Skeletal muscle cell (primary cell): ENCODE results near the gene NBPF9.
A peak's percentile ranks its signal among the peaks of the same experiment; 100 is the strongest.
"Not testable (repeated sequence)": the region's sequence is repeated elsewhere in the genome, so short reads cannot be mapped to it uniquely, and the experiment has no call there.

Source experiments
- DNase-seq: peaks from one replicate; pipeline ENCODE4 v3.0.0-alpha.2; 2010; ENCODE audit warnings: low read depth
- H3K4me3 ChIP-seq: 2 replicates; pipeline ENCODE4 v1.5.1; 2011; ENCODE audit warnings: low read depth, mild to moderate bottlenecking, control low read depth, low read length, moderate library complexity

The NBPF9 gene

DNA sequence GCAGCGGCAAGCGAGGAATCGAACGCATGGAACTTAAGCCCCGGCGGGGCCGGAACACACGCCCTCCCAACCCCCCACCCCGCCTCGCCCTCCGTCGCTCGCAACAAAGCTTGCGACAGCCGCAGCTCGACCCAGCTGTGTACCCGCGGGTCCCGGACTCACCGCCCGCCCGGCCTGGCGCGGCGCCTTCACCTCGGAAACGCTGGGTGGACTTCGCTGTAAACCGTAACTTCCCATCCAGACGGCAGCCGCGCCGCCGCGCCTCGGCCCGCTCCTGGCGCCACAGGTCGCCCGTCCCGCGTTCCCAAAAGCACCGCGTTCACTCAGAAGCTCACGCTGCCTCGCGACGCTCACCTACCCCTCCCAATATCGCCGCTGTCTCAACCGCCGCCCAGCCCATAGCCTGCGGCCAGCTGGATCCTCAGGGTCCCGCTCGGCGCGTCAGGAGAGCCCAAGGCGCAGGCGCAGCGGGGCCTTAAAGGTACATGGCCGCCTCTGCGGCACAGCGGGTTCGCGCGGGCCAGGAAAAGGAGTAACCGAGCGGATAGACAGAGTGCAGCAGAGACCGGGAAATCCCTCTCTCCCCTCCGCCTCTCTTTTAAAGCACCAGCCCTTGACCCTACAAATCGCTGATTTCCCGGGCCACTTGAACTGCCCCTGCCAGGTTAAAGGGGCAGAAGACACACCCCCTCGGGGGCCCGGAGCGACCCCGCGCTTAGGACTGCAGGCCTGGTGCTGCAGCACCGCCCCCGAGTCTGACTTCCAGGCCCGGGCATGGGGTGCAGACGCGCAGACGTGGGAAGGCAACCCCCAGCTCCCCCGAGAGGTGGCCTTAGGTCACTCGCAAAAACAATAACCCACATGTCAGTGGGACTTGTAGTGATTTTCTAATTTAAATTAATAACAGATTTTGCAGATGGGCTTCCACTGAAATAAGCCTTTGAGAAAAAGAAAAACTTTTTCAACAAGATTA, at the start of gene NBPF9:
NBPF9 (minus strand) TSS at position 443 of the 973 bp plus-strand sequence. CDS start 21,412 bp downstream, outside the sequence.
- peak within 1 kb of the TSS; percentile 37 for H3K4me3 ChIP-seq
- DNase-seq, result not testable (repeated sequence)

DNA sequence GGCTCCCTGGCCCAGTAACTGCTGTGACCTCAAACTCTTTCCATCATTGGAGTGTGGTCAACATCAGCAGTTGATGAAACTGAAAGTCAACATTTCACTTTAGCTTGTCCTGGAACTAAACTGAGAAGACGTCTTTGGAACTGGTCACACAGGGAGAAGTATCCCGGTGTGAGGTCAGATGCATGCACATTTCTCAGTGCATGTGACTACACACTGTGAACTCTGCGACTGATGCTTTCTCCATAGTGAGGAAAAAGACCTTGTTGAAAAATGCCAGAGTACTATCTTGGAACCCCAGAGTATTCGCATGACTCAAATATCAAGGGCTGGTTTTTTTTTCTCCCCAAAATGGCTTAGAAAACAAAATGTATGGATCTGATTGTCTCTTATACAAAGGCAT, 46.6 kb upstream of the NBPF9 start:
- DNase-seq, result not testable (repeated sequence)

DNA sequence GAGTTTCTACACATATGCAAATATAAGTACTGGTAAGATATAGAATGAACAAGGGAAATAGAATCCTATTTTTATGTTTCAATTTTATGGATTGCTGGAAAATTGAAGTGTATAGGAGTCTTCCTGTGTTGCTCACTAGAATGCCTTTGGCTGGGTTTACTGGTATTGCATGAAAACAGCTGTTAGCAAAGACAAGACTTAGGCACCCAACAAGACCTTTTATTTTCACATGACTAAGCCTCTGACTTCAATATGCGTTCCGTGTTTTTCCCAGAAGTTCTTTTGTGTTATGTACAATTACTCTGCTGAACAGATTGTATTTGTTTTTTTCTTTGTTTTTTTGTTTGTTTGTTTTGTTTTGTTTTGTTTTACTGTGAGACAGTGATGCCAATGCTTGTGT, 34.2 kb upstream of the NBPF9 start:
- not testable (repeated sequence) for DNase-seq, H3K4me3 ChIP-seq

More for the DNA sequence above, 46.6 kb upstream of the NBPF9 start:
- H3K4me3 ChIP-seq, result not testable (repeated sequence)

DNA sequence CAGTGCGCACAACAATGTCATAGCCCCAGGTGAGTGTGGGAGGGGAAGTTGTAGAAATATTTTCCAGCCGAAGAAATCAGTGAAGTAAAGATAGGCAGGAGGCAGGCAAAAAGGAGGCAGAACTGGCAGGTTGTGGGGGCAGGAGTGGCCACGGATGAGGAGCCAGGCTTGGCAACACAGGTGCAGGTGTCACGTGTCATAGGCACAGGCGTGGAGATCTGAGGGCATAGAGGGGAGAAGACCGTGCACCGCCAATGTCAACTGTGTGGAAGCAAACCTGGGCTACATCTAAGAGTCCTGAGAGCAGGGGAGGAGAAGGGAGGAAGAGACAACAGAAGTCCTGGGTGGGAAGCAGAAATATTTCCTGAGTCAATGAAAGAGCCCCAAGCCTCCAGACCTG, 27.6 kb upstream of the NBPF9 start:
- H3K4me3 ChIP-seq, DNase-seq: not testable (repeated sequence)

DNA sequence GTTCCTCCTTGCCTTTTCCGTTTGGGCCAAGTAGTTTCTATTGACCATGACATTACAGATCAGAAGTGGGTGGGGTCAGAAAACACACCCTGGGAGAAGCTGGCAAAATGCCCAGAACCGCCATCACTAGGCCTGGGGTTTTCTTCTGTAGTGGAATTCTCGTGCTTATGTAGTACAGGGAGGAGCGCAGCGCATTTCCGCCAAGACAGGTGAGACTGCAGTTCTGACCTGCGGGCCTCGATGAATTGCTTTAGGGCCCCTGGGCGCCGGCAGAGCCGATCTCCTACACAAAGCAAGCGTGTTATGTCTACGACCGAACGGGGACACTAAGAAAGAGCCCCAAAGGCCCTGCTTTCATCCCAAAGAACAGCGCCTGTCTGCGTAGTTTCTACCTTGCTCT, 25.9 kb upstream of the NBPF9 start:
- H3K4me3 ChIP-seq, DNase-seq: not testable (repeated sequence)

DNA sequence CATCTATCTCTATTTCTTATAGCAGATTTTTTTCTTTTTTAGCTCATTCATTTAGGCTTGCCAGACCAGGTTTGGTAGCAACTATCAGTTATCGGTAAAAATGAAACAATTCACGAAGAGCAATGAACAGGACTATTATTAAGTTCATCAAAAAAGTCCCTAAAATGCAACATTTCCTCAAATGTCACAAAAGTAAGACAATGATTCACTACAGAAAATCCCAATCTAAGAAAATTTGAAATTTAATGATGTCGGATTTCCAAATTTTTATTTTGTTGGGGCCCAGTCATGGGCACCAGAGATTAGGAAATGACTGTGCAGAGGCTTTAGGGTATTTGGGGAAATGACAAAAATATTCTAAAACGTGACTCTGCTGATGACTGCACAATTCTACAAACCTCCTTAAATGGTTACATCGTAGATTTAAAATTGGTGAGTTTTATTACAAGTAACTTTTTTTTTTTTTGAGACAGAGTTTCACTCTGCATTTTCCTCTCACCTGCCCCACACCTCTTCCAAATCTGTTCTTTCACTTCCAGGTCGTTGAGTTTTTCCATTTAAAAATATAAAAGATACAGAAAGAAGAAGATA, 23.3 kb upstream of the NBPF9 start:
- DNase-seq, H3K4me3 ChIP-seq: not testable (repeated sequence)

DNA sequence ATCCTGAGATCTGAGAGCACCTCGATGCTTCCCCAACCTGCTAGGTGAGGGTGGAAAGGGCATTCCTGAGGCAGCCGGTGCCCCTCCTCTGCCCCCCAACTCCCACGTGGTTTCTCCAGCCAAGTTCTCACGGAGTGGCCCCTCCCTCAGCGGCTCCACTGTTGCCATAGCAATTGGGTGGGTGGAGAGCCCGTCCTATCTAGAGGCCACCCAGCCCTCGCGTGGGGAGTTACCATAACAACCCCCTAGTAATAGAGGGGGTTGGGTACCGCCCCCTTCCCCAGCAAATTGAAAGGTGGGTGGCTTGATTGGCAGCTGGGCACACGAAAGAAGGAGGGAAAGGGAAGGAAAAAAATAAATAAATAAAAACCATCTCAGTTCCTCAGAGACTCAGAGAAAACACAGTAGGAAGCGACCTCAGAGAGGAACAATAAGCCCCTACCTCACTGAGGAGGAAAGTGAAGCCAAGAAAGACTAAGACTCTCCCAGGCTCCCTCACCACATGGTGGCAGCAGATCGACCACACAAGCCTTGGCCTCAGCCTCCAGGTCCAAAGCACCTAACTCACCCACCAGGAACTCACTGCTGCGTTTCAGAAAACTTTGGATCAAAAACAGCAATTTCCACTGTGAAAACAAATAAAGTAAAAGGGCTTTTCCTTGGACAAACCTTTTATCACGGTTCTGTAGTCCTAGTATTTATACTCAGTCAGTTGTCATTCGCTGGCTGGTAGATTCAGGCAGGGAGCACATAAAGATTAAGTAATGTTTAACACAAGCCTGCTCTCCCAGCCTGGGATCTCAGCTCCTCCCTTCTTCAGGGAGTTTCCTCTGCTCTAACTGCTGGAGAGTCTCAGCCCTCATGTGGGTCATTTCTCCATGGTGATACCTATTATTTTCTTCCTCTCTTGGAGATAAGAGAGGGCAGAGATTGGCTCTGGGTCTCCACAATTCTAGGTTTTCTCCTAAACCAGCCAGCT, 20.9 kb upstream of the NBPF9 start:
- H3K4me3 ChIP-seq, DNase-seq: not testable (repeated sequence)

- H3K4me3 ChIP-seq, DNase-seq: not testable (repeated sequence)
Measured at GRCh38 chr1:149112828-149113227, 9.5 kb upstream of the NBPF9 start.

GRCh38 chr1:149110343-149110742, 7.0 kb upstream of the NBPF9 start:
- DNase-seq, H3K4me3 ChIP-seq: not testable (repeated sequence)

DNA sequence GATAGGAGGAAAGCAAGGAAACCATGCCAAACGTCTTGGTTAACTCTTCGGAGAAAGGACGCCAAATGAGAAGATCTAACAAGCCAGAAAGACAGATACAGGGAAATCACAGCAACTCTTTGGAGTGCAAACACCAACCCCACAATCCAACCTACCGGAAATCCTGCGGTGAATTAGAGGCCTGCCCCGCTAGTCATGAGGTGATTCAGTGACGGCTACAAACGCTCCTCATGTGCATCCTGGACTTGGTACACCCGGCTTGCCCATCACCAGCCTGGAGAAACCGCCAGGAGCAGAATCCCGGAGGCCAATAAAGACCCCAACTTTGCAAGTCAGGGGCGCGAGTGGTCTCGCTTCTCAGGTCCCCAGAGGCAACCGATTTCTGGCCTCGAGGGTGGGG, 777 bp downstream of the NBPF9 start:
- DNase-seq, result not testable (repeated sequence)

DNA sequence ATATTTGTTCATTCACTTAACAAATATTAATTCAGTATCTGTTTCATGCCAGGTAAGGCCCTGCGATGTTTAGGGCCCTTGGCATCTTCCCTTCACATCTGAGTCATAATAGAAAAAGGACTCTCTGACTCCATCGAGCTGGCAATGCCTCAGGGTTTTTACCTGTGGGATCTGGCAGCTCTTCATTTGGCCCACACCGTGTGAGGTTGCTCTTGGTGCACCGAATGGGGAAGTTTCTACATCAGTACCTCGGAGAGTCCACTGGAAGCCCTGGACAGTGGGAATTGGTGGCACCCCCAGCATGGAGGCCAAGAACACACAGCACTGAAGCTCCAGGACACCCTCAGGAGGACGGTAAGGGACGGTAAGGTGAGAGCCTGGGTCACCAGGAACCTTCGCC, 5.1 kb downstream of the NBPF9 start:
- not testable (repeated sequence) for DNase-seq, H3K4me3 ChIP-seq

More for the DNA sequence above, 777 bp downstream of the NBPF9 start:
- H3K4me3 ChIP-seq, result peak overlapping the region; percentile 37

DNA sequence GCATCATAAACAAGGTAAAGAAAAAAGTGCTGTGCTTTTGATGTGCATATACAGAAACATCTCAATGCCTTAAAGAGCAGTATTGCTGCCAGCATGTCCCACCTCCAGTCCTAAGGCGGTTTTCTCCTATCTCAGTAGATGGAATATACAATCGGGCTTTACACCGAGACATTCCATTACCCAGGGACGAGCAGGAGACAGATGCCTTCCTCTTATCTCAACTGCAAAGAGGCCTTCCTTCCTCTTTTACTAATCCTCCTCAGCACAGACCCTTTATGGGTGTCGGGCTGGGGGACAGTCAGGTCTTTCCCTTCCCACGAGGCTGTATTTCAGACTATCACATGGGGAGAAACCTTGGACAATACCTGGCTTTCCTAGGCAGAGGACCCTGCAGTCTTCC, 10.2 kb downstream of the NBPF9 start:
- not testable (repeated sequence) for DNase-seq

DNA sequence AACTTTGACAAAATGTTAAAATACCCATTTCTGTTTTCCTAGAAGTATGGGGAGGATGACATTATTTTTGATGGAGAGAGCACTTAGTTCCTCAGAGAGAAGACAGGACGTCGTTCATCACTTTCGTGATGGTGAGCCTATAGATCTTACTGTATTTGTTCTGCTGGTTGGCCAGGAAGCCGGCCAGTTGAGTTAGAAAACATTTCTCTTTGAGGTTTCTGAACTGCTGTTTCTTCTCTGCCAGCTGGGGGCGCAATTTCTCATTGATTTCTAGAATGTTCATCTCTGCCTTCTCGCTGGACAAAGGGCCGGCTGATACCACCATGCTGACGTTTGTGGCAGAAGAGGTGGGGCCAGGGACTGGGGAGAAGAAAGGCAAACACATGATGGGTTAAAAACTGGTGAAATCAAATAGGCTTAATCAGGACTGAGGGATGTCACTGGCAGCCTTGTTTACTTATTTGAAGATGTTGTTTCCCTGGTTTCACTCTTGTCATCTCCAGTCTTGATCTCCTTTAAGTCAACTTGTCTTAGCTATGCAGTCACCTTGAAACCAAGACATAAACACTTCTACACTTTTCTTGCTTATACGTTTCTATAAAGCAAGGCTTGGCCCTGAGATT, 27.7 kb downstream of the NBPF9 start:
- not testable (repeated sequence) for DNase-seq, H3K4me3 ChIP-seq

More for the DNA sequence above, 10.2 kb downstream of the NBPF9 start:
- H3K4me3 ChIP-seq, result not testable (repeated sequence)

- DNase-seq, result not testable (repeated sequence)
Measured at GRCh38 chr1:149064611-149065010, 38.7 kb downstream of the NBPF9 start.

GRCh38 chr1:149043056-149043455, 60.3 kb downstream of the NBPF9 start:
- H3K4me3 ChIP-seq, DNase-seq: not testable (repeated sequence)

More at GRCh38 chr1:149064611-149065010, 38.7 kb downstream of the NBPF9 start:
- not testable (repeated sequence) for H3K4me3 ChIP-seq

GRCh38 chr1:149033916-149034315, 69.4 kb downstream of the NBPF9 start:
- not testable (repeated sequence) for DNase-seq, H3K4me3 ChIP-seq

DNA sequence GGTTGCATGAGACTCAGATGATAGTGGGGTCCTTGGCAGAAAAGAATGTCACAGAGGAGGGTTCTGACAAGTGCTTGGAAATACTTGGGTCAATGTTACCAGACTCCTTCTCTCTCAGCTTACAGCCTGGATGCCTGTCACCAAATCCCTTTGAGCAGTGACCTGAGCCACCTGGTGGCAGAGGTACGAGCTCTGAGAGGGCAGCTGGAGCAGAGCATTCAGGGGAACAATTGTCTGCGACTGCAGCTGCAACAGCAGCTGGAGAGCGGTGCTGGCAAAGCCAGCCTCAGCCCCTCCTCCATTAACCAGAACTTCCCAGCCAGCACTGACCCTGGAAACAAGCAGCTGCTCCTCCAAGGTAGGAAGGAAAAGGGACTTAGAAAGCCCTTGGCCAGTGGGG, 79.0 kb downstream of the NBPF9 start:
- DNase-seq, result not testable (repeated sequence)

GRCh38 chr1:149018577-149018976, 84.8 kb downstream of the NBPF9 start:
- DNase-seq, H3K4me3 ChIP-seq: not testable (repeated sequence)

More for the DNA sequence above, 79.0 kb downstream of the NBPF9 start:
- H3K4me3 ChIP-seq, result not testable (repeated sequence)

DNA sequence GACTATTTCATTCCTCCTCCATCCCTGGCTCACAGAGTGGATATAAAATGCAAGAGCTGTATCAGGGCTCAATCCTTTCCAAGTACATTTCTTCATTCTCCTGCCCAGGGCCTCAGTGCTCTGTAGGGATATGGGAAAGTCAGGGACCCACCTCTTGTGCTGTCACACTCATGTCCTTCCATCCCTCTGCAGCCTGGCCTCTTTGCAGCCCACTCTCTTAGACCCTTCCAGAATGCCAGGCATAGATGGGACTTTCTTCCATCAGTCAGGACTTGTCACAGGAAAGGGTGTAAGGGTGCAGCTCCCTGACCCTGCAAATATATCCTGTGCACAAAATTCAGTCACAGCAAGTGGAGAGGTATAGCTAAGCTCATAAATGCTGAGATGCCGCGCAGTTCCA, 86.7 kb downstream of the NBPF9 start:
- H3K4me3 ChIP-seq, DNase-seq: not testable (repeated sequence)
